ENCODE results near the gene TMEM132A. TPM values are rescaled to one million over a fixed set of nuclear protein-coding genes. Genes with fewer than 3 reads are reported as not detected.
"Not testable (repeated sequence)": the region's sequence is repeated elsewhere in the genome, so short reads cannot be mapped to it uniquely, and the experiment has no call there.

The TMEM132A gene
- total RNA-seq, 1 experiment from 2014 or later: 140 TPM

GRCh38 chr11:60971520-60971919 is 47.3 kb downstream of the TMEM132A start, which contains the start of gene CD6:
Gene CD6, plus strand, starts transcription at chr11:60971680. Its CDS starts 186 bp downstream, at chr11:60971866.
- ChIA-PET POLR2A (ENCODE audit: low non-redundant PET) (no interaction called here), CTCF (no interaction called here)
- H3K36me3 ChIP-seq (ENCODE audit: insufficient read depth, low read length, poor library complexity, severe bottlenecking): no peaks in the 10 kb centered on the region
- no TSS peak for BruUV-seq (replicated peaks)
- intact Hi-C loops (cut with micrococcal nuclease; ENCODE audit: unreplicated experiment): no loop called here
- H3K4me3 ChIP-seq (ENCODE audit: low read depth, low read length, poor library complexity, severe bottlenecking): no peak within 1 kb of the TSS
- no peak for DNase-seq (ENCODE audit: low spot score)
- H3K4me1 ChIP-seq (ENCODE audit: insufficient read depth, low read length, poor library complexity, severe bottlenecking): no peaks in the 10 kb centered on the region
- H3K9me3 ChIP-seq (ENCODE audit: low read depth, low read length, poor library complexity, severe bottlenecking): peaks cover 5% of the 10 kb centered on the region
- TF ChIP-seq EZH2 (IDR thresholded peaks at IDR 0.05; ENCODE audit: borderline replicate concordance, low read depth, low read length, poor library complexity, severe bottlenecking): no peak
- TF ChIP-seq, protein P1, sequence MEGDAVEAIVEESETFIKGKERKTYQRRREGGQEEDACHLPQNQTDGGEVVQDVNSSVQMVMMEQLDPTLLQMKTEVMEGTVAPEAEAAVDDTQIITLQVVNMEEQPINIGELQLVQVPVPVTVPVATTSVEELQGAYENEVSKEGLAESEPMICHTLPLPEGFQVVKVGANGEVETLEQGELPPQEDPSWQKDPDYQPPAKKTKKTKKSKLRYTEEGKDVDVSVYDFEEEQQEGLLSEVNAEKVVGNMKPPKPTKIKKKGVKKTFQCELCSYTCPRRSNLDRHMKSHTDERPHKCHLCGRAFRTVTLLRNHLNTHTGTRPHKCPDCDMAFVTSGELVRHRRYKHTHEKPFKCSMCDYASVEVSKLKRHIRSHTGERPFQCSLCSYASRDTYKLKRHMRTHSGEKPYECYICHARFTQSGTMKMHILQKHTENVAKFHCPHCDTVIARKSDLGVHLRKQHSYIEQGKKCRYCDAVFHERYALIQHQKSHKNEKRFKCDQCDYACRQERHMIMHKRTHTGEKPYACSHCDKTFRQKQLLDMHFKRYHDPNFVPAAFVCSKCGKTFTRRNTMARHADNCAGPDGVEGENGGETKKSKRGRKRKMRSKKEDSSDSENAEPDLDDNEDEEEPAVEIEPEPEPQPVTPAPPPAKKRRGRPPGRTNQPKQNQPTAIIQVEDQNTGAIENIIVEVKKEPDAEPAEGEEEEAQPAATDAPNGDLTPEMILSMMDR (conservative IDR thresholded peaks at IDR 0.05; ENCODE audit: low read depth, low read length): no peak
- no peaks in the 10 kb centered on the region for H3K27me3 ChIP-seq (replicated peaks; ENCODE audit: insufficient read depth, low read depth, low read length, poor library complexity)
- no peak within 1 kb of the TSS for H3K27ac ChIP-seq (ENCODE audit: low read depth, low read length, poor library complexity, severe bottlenecking)

DNA sequence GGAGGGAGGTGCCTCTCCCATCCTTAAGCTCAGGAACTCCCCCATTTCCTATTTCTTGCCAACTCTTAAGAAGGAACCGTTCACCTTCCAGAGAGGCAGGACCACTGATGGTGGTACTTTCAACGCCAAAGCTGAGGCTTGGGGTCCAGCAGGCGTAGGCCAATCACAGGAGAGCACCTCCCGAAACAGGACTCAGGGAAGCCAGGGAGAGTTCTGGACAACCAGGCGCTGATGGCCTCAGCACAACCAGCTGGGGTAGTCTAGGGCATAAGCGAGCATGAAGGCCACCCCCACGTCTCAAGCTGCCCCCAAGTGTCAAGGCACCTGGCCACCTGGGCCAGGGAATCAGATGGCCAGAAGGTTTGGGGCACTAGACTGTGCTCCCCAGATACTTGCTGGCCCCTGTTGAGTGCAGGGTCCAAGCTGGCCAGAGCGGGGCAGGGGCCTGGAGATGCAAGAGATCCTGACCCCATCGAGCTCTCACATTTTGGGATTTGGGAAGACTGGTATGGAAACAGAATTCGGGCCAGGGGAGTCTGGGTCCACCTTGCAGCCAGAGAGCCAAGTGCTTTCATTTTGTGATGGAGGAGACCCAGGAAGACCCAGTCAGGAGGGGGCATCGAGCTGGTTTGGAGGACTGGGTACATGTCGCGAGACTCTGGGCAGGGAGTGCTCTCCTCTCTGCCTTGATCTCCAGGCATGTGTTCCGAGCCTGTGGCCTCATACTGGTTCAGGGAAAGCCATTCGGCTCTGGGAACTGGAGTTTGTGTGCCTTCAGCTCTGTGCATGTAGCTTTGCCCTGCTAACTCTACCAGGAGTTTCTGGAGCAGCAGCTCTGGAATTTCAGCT is 48.1 kb downstream of the TMEM132A start:
- Histone ChIP-seq H3K27ac (ENCODE audit: low read depth, low read length, poor library complexity, severe bottlenecking) (no peak overlapping the region), H3K4me1 (ENCODE audit: insufficient read depth, low read length, poor library complexity, severe bottlenecking) (peaks cover under 1% of the 10 kb centered on the region), H3K4me3 (ENCODE audit: low read depth, low read length, poor library complexity, severe bottlenecking) (no peak overlapping the region), H3K27me3 (replicated peaks; ENCODE audit: insufficient read depth, low read depth, low read length, poor library complexity) (no peaks in the 10 kb centered on the region), H3K9me3 (ENCODE audit: low read depth, low read length, poor library complexity, severe bottlenecking) (peaks cover 5% of the 10 kb centered on the region), H3K36me3 (ENCODE audit: insufficient read depth, low read length, poor library complexity, severe bottlenecking) (no peaks in the 10 kb centered on the region)
- CTCF ChIA-PET: interaction anchor here (0.6 kb wide), 1 partner anchor 10 kb away, joined by 4 read pairs; no protein-coding TSS in a partner anchor
- POLR2A ChIA-PET (ENCODE audit: low non-redundant PET): no interaction called here
- no peak for TF ChIP-seq EZH2 (IDR thresholded peaks at IDR 0.05; ENCODE audit: borderline replicate concordance, low read depth, low read length, poor library complexity, severe bottlenecking)
- TF ChIP-seq, protein P1 (conservative IDR thresholded peaks at IDR 0.05; ENCODE audit: low read depth, low read length): no peak
- intact Hi-C loops (cut with micrococcal nuclease; ENCODE audit: unreplicated experiment): no loop called here
- no peak for DNase-seq (ENCODE audit: low spot score)
- no TSS peak for BruUV-seq (replicated peaks)

- intact Hi-C loops (cut with micrococcal nuclease; ENCODE audit: unreplicated experiment): no loop called here
- Histone ChIP-seq H3K9me3 (ENCODE audit: low read depth, low read length, poor library complexity, severe bottlenecking) (no peaks in the 10 kb centered on the region), H3K27me3 (replicated peaks; ENCODE audit: insufficient read depth, low read depth, low read length, poor library complexity) (no peaks in the 10 kb centered on the region), H3K4me1 (ENCODE audit: insufficient read depth, low read length, poor library complexity, severe bottlenecking) (peaks cover 7% of the 10 kb centered on the region), H3K4me3 (ENCODE audit: low read depth, low read length, poor library complexity, severe bottlenecking) (no peak overlapping the region), H3K36me3 (ENCODE audit: insufficient read depth, low read length, poor library complexity, severe bottlenecking) (no peaks in the 10 kb centered on the region), H3K27ac (ENCODE audit: low read depth, low read length, poor library complexity, severe bottlenecking) (no peak overlapping the region)
- CTCF ChIA-PET: no interaction called here
- TF ChIP-seq, protein P1 (conservative IDR thresholded peaks at IDR 0.05; ENCODE audit: low read depth, low read length): no peak
- no peak for TF ChIP-seq EZH2 (IDR thresholded peaks at IDR 0.05; ENCODE audit: borderline replicate concordance, low read depth, low read length, poor library complexity, severe bottlenecking)
- no TSS peak for BruUV-seq (replicated peaks)
- no peak for DNase-seq (ENCODE audit: low spot score)
- POLR2A ChIA-PET (ENCODE audit: low non-redundant PET): no interaction called here
Measured at GRCh38 chr11:60973699-60974098, 49.4 kb downstream of the TMEM132A start.

- CTCF ChIA-PET; POLR2A ChIA-PET (ENCODE audit: low non-redundant PET): not testable (repeated sequence)
Measured at GRCh38 chr11:60974316-60974715, 50.1 kb downstream of the TMEM132A start.

More at GRCh38 chr11:60974316-60974715, 50.1 kb downstream of the TMEM132A start:
- H3K4me3 ChIP-seq (ENCODE audit: low read depth, low read length, poor library complexity, severe bottlenecking); BruUV-seq (replicated peaks); H3K4me1 ChIP-seq (ENCODE audit: insufficient read depth, low read length, poor library complexity, severe bottlenecking); H3K36me3 ChIP-seq (ENCODE audit: insufficient read depth, low read length, poor library complexity, severe bottlenecking); H3K9me3 ChIP-seq (ENCODE audit: low read depth, low read length, poor library complexity, severe bottlenecking); H3K27ac ChIP-seq (ENCODE audit: low read depth, low read length, poor library complexity, severe bottlenecking); intact Hi-C loops (cut with micrococcal nuclease; ENCODE audit: unreplicated experiment); DNase-seq (ENCODE audit: low spot score); H3K27me3 ChIP-seq (replicated peaks; ENCODE audit: insufficient read depth, low read depth, low read length, poor library complexity): not testable (repeated sequence)
